Activated CD4-positive, alpha-beta T cell treated with anti-CD3 and anti-CD28 coated beads, Interleukin-2, amount 50 U/mL, for 1 hour (primary cell): ENCODE results near the gene TGFBR2.

ENCODE experiments used
- DNase-seq: peaks from one replicate; pipeline ENCODE4 v3.0.0-alpha.2; 2020

The TGFBR2 gene

DNA sequence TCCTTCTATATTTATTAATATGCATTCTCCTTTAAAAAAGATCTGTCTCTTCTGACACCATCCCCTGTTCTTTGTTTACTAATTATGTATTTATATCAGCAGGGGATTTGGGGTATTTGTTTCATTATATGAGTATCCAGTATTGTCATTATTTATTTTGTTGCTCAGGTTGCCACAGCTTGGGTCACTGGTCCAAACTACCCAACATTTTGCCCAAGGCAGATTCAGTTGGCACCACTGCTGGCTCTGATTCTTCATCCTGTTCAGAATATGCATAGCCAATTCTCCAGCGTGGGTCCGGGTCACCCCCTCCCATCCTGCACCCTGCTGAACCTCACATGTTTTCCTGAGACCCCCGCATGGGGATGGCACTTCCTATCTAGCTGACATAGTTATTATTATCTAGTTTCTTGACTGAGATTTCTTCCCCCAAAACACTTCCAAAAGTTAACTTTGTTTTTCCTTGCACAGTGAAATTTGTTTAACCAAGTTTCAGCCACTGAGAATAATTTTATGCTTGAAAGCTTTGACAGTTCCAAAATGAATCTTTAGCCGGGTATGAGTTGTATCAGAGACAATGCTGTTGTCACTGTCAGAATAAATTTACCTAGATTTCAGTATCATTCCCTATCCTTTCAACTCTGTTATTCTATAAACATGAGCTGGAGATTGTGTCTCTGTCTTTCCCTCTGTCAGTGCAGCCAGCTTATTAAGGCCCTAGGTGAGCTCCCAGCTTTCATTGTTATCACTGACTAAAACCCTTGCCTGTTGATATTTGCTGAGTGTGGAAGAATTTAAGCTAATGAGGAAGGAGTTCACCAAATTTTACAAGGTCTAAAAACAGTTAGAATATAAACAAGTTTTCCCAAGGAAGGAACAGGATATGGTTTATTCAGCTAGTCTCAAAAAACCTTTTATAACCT, 70.3 kb downstream of the TGFBR2 start:
- DNase-seq: no peak

DNA sequence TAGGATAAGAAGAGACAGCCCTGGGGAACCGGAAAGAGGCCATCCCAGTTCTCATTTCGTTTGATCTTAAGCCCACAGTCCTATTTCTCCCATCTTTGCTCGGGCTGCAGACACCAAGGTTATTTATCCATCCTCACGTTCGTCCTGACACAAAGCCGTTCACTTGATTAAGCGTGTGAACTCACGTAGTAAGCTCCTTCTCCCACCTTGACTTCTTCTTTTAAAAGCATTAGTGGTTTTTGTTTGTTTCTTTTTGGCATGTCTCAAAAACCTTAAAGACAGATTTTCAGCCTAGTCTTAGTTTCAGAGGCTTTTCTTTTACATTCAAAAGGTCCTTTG, 70.9 kb downstream of the TGFBR2 start:
- DNase-seq: no peak

DNA sequence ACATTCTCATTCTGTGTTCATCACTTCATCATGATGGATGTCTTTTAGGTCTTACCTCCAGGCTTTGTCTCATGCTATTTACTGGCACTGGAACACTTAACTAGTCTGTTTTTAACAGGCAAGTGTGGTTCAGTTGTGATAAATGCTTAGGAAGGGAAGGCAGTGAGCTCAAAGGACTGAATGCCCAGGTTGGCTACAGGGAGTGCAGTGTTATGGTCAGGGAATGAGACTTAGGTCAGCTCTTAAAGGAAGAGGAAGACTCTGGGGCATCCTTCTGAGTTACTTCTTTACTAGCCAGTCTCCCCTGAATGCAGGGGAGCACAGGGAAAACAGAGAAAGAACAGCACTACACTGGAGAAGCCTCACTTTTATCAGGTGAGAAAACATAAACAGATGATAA, 72.6 kb downstream of the TGFBR2 start:
- no peak for DNase-seq

DNA sequence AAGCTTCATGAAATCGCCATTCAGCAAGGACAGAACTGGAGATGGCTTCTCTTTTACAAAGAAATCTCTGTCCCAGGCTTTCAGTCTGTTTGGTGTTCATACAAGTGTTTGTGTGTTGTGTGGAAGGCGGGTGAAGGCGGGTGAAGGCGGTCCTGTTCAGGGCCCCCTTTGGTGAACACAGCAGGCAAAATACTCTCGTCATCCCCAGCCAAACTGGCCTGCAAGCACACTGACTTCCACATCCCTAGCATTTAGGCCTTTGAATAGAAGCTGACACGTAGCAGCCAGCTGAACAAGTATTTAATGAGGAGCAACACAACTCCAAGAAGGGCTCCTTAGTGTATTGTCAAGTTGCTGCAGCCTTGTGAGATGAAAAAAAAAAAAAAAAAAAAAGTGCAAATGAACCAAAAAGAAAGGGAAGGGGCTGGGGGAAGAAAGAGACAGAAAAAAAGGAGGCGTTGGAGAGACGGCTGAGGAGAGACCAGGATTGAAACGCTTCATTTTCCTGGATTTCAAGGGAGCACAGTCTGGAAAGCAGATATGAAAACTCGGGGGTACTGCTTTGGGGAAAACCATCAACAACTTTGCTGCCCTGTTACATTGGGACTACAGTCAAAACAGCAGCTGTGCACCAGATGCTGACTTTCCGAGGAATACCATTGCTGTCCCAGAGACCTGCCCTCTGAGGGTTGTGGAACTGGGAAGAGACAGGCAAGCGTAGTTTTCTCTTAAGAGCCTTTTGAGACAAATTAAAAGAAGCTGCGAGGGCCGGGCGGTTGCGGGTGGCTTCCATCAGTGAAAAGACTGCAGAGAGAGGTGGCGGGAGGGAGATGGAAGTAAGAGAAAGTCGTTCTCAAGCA, 74.6 kb downstream of the TGFBR2 start:
- DNase-seq: no peak

DNA sequence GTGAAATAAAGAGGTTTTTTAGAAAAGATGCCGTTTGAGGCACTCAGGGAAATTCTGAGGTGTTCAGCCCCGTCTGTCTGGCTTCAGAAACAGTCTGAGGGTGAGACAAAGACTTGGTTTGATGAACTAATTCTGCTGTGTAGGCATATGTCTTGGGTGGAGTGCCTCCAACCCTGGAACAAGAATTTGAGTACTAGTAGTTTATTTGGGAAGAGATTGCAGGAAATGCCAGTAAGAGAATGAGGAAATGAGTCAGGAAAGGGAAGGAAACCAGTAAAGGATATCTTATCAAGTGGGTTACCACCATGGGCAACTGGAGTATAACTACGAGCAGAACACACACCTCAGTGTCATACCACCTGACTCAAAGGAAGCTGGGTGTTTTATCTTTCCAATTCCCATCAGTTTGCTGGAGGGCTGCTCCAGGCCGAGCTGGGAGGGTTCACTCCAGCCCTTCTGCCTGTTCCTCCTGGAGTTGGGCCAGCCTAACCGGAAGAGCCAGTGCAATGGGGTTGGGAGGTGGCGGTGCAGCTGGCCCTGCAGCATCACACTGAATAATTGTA, 75.3 kb downstream of the TGFBR2 start:
- no peak for DNase-seq

DNA sequence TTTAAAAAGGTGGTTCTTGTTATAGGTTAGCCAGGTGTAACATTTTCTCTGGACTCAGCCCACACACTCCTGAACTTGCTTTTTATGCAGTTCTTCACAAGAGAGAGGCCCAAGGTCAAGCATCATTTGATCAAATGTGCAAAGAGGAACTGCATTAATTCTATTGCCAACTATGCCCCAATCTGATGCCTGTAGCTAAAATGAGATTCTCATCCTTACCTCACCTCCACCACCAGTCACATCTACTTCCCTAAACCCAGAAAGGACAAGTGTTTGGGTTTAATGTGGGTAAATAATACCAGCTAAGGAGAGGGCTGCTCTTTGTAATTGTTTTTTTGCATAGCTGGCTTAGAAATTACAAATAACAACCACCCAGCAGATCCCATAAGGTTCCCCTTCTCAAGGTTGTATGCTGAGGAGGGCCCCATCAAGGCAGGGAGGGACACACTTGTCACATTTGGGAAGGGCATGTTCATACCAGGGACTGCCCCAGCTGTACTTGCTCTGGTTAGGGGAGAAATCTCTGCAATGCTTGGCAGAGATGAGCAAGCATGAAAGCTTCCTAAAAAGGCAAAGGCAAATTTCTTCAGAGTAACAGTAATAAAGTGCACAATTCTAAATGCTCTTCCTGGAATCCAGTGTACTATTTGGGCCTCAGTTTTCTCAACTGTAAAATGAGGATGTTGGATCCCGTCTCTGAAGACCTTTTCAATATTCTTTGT, 76.2 kb downstream of the TGFBR2 start:
- no peak for DNase-seq

DNA sequence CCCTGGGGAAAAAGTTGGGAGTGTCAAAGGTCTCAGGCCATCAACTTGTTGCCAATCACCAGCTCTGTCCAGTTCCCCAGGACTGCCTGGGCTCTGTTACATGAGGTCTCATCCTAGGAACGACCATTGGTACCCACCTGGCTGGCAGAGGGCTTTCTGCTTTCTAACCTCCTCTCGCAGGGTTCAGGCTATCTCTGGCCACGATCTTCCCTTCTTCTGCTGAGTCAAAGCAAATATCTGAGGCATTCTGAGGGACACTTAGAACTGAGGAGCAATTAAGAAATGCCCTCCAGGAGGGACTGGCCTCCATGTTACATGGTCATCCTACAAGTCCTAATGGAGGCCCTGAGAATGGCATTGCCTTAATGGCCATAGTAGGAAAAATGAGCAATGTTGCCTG, 77.4 kb downstream of the TGFBR2 start:
- DNase-seq: no peak

DNA sequence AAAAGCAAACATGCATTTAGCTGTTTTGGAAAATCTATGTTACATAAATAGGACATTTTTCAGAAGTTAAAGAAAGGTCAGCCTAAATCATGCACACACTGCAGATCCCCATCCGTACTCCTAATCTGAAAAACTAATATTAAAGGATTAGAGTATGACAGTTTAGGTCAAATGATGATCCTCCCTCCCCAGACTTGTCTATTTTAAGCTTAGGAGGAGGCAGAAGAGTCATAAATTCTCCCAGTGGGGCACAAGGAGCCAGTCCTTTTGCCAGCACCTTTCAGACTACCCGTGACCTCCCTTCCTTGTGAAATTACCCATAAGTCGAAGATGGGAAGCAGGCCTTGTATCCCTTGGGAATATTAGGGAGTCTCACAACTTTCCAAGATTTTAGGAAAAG, 78.0 kb downstream of the TGFBR2 start:
- DNase-seq: no peak

DNA sequence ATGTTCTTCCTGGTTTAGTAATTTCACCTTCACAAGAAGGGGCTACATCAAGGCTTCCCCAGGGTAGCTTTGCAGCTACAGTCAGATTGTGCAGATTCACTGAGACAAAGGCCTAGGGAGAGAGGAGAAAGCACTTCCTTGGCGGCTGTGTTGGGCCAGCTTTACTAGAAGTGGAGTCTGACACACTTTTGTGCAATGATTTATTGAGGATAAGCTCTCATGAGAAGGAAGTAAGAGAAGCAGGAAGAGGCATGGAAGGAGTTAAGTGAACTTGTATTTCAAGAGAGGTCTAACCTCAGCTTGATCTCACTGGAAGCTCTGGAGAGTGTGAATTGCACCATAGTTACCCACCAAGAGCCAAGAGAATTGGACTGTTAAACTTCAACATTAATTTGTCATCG, 78.9 kb downstream of the TGFBR2 start:
- DNase-seq: no peak

DNA sequence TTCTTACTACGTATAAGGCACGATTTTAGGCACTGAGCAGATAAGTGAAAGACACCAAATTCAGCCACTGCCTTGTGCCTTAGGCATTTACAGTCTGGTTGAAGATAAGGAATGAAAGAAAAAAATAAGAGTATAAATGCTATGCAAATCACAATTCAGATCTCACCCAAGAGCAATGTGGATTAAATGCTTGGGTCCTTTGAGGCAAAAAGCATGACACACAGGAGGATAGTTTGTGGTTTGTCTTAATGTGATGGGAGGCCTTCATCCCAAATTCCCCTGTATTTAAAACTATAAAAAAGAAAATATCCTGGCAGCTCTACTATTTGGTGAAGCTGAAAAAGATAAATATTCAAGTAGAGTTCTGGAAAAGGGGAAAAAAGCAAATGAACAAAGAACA, 79.8 kb downstream of the TGFBR2 start:
- DNase-seq: no peak

DNA sequence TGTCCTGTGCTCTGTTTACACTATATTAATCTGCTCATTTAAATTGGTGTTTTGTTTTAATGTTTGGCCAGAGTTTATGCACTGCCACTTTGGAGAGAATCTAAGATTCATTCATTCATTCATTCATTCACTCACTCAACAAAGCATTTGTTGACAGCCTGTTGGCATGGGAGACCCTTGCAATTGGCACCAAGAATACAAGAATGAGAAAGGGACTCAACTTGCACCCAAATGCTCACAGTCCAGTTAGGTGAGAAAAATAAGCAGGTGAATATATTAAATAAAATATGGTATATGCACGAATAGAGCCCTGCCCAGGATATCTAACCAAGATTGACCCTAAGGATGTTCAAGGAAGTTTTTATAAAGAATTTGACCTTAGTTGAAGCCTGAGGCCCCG, 80.4 kb downstream of the TGFBR2 start:
- no peak for DNase-seq

DNA sequence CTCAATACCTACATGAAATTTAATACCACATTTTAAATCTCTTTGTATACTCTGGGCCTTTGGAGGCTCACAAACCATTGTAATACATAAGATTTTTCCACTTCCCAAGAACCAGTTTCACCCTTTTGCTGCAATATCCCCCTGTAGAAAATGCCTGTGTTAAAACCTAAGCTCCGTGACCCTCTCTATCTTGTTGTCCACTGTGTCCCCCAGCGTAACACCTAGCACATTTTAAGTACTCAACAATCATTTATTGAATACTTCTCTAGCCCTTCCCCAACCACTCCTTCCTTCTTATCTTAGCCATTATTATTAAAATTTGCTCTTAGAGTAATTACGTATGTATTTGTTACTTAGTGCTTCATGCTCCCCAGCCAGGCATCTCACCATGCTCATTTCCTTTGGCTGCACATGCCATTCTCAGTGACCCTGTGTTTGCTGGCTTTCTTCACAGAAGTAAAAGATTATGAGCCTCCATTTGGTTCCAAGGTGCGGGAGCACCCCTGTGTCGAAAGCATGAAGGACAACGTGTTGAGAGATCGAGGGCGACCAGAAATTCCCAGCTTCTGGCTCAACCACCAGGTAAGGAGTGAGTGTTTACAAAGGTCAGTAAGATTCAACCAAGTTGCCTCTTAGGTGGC, 81.6 kb downstream of the TGFBR2 start:
- DNase-seq: no peak

DNA sequence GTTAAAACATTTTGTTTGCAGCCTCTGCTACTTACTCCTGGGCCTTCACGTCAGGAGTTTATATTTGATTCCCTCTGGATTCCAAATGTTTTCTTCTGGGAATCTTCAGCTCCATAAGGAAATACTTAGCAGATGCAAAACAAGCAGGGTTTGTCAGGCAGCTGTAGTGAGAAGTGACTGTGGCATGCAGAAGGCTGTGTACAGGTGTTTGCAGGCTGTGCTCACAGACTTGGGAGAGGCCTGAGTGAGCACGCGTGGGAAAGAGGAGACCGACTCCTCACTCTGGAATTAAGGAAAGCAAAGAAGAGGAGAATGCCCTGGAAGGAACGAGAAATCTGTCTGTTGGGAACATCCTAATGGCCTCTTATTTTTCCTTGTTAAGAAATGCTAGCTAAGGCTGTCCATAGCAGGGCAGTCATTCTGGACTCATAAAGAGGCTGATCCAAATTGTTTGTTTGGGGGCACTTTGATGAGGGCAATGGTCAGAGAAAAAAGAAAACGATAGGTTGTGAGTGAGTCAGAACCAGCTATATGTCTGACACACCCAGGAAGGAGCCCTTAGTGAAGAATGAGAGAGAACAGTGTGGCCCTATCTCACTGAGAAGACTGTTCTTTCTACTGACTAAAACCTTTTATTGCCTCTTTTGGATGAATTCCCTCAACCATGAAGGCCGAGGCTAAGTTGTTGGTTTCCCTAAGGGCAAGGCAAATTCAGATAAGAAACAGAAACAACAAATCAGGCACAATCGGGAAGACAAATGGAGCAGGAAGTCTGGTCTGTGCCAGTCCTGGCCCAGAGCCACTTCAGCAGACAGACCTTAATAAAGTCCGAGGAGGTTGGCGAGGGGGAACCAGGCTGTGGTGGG, 82.6 kb downstream of the TGFBR2 start:
- no peak for DNase-seq

DNA sequence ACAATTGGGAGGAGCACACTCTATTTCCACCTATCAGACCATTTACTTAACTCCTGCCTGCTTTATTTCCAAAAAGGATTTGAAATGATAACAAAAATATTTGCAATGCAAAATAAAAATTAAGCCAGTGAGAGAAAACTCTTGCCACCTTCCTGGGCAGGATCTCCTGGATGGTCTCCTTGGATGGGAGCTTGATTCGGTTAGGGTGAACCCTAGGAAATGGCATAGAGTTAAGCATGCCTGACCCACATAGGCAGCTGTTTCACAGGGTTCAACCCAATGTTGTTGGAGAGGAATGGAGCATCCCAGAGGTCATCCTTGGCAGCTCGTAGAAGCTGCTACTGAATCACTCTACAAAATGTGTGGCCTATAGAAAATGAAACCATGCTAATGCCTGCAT, 83.8 kb downstream of the TGFBR2 start:
- DNase-seq: no peak

DNA sequence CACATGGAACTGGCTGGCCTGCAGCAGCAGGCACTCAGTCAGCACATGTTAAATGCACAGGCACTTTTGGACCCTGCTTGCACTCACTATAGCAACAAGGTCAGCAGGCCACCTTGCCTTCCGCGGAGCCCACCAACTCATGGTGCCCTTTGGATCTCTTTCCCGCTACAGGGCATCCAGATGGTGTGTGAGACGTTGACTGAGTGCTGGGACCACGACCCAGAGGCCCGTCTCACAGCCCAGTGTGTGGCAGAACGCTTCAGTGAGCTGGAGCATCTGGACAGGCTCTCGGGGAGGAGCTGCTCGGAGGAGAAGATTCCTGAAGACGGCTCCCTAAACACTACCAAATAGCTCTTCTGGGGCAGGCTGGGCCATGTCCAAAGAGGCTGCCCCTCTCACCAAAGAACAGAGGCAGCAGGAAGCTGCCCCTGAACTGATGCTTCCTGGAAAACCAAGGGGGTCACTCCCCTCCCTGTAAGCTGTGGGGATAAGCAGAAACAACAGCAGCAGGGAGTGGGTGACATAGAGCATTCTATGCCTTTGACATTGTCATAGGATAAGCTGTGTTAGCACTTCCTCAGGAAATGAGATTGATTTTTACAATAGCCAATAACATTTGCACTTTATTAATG, 85.0 kb downstream of the TGFBR2 start:
- DNase-seq: no peak

DNA sequence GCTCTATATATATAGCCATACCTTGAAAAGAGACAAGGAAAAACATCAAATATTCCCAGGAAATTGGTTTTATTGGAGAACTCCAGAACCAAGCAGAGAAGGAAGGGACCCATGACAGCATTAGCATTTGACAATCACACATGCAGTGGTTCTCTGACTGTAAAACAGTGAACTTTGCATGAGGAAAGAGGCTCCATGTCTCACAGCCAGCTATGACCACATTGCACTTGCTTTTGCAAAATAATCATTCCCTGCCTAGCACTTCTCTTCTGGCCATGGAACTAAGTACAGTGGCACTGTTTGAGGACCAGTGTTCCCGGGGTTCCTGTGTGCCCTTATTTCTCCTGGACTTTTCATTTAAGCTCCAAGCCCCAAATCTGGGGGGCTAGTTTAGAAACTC, 85.5 kb downstream of the TGFBR2 start:
- DNase-seq: no peak

DNA sequence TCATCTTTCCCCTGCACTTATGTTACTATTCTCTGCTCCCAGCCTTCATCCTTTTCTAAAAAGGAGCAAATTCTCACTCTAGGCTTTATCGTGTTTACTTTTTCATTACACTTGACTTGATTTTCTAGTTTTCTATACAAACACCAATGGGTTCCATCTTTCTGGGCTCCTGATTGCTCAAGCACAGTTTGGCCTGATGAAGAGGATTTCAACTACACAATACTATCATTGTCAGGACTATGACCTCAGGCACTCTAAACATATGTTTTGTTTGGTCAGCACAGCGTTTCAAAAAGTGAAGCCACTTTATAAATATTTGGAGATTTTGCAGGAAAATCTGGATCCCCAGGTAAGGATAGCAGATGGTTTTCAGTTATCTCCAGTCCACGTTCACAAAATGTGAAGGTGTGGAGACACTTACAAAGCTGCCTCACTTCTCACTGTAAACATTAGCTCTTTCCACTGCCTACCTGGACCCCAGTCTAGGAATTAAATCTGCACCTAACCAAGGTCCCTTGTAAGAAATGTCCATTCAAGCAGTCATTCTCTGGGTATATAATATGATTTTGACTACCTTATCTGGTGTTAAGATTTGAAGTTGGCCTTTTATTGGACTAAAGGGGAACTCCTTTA, 86.2 kb downstream of the TGFBR2 start:
- DNase-seq: no peak

DNA sequence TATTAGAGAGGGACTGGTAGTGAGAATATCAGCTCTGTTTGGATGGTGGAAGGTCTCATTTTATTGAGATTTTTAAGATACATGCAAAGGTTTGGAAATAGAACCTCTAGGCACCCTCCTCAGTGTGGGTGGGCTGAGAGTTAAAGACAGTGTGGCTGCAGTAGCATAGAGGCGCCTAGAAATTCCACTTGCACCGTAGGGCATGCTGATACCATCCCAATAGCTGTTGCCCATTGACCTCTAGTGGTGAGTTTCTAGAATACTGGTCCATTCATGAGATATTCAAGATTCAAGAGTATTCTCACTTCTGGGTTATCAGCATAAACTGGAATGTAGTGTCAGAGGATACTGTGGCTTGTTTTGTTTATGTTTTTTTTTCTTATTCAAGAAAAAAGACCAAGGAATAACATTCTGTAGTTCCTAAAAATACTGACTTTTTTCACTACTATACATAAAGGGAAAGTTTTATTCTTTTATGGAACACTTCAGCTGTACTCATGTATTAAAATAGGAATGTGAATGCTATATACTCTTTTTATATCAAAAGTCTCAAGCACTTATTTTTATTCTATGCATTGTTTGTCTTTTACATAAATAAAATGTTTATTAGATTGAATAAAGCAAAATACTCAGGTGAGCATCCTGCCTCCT, 87.2 kb downstream of the TGFBR2 start:
- DNase-seq: peak; percentile 28

DNA sequence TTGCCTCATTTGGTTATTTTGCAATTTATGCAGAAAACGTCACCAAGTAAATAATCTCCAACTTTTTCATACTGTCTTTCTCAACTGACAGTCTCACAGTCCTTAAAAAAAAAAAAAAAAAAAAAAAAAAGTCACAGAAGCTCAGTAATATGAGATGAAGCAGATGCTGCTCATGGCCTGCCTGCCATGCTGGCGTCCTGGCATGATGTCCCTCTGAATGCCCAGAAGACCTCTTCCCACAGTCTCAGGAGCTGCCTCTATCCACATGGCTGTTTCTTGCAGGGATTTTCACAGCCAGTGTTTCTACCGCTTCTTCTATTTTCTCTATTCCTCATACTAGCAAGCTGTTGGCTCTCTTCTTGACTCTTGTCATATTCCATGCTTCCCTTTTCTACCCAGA, 87.7 kb downstream of the TGFBR2 start:
- no peak for DNase-seq

DNA sequence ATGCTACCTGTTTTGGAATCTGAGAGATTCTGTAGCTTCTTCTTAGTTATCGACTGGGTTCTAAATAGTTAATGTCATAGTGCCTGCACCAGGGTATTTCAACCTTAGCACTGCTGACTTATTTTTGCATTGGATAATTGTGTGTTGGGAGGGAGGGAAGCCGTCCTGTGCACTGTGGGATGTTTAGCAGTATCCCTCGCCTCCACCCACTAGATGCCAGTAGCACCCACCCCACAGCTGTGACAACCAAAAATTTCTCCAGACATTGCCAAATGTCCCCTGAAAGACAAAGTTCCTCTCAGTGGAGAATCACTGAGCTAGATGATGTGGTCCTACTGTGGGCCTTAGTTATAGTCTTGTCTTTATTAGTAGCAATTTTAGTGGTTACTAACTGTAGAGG, 88.3 kb downstream of the TGFBR2 start:
- DNase-seq: no peak
